GM18502 (cell line): ENCODE results near the gene SLX4IP.
"Not testable (repeated sequence)": the region's sequence is repeated elsewhere in the genome, so short reads cannot be mapped to it uniquely, and the experiment has no call there.

ENCODE experiments used
- ATAC-seq: cut with Tn5 transposase; IDR thresholded peaks from one replicate; pipeline ENCODE4 v1.9.1; 2021; ENCODE audit warnings: mild to moderate bottlenecking; ENCODE audit not compliant: unreplicated experiment, poor library complexity

The SLX4IP gene

DNA sequence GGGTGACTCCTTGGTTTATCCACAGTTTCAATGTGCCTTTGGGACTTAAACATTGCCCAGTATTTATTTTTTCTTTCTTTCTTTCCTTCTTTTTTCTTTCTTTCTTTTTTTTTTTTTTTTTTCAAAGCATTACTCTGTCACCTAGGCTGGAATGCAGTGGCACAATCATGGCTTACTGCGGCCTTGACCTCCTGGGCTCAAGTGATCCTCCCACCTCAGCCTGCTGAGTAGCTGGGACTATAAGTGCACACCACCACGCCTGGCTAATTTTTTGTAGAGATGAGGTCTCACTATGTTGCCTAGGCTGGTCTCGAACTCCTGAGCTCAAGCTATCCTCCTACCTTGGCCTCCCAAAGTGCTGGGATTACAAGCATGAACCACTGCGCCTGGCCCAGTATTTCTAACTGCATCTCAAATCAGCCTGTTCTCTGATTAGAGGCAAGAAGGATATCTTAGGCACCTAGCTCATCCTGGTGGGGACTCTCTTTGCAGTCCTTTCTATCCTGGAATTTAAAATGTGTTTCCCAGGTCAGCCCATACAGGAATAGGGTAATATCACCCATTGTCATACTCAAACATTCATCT is 182.5 kb downstream of the SLX4IP start:
- ATAC-seq, result not testable (repeated sequence)

DNA sequence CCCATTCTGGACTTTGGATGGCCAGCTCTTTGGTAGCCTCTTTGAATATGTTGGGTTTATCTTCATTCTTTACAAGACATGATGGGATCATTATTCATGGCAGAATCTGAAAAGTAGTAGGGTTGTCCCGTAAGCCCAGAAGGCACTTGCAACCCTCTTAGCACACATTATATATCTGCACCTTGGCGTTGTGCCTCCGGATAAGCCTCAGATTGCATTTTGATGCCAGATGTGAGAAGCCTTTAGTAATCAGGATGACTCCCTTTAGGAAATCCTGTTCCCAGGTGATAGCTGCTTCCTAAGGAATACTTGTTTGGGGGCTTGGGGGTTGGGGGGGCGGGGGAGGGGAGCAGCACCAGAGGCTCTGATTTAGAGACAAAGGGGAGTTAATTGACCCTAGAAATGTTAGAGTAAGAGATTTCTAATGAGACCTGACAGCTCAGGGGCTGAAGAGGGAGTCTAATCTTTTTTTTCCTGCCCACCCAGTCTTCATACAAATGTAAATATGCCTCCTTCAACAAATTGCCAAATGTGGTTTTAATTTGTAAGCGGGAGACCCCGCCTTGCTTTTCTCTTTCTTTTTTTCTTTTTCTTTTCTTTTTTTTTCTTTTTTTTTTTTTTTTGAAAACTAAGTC is 183.6 kb downstream of the SLX4IP start:
- ATAC-seq, result no peak

DNA sequence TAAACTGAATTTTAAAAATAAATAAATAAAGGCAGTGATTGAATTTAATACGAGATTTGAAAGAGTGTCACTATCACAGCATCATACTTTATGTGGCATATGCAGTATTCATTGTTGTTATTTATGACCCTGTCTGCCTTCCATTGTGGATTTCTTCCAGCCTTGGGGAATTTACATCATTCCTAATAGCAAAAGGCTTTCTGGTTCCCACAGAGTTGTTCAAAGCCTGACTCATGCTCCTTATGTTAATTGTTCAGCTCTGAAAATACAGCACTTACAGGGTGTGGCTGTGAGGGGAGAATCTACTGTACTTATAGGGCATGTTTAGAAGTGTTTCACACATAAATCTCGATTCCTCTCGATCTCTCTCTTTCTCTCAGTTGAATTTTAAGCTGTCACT is 184.3 kb downstream of the SLX4IP start:
- no peak for ATAC-seq

- no peak for ATAC-seq
Measured at GRCh38 chr20:10621149-10621548, 186.0 kb downstream of the SLX4IP start.

DNA sequence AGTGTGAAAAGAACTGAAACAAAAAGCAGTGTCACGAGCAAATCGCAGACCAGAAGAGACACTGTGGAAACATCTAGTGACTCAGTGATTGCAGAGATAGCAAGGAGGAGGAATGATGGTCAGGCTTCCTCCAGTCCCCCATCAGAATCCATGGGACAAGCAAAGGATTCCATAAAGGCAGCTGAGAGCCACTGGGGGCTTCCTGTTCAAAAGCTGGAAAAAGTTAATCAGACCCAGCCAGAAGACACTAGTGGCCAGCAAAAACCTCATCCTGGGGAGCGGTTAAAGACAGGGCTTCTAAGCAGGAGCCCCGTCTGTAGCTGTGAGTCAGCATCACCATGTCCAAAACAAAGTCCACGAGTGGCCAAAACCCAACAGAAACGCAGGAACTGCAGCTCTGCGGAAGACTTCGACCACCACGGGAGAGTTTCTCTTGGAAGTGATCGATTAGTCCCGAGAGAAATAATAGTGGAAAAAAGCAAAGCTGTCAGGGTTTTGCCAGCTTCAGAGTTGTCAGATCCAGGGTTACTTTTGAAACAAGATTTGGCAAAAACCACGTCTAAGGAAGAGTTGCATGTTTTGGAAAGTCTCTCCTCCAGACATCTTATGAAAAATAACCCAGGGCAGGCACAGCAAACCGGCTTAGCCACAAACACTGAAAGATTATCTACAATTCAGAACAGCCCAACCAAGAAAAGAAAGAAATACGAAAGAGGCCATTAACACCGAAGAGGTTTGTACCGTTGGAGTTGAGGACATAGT is 187.7 kb downstream of the SLX4IP start:
- ATAC-seq, result no peak

DNA sequence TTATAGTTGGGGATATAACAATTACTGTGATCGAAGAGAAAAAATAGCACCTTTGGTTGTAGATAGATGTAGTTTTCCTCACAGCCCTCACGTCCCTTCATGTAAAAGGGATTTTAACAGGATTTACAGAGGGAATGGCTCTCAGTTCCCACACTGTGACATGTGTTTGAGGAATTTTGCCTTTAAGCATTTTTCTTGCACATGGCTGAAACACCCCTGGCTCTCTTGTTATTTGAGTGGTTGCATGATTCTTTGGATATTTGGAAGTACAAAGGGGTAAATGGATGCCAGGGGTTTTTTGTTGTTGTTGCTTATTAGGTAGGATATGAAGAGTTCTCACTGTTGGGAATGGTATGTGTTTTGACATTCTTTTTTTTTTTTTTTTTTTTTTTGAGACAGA is 190.5 kb downstream of the SLX4IP start:
- ATAC-seq, result no peak

- no peak for ATAC-seq
Measured at GRCh38 chr20:10626896-10627295, 191.8 kb downstream of the SLX4IP start.

GRCh38 chr20:10629946-10630650 is 195.0 kb downstream of the SLX4IP start:
- no peak for ATAC-seq

GRCh38 chr20:10631126-10631525 is 196.0 kb downstream of the SLX4IP start:
- ATAC-seq, result no peak

DNA sequence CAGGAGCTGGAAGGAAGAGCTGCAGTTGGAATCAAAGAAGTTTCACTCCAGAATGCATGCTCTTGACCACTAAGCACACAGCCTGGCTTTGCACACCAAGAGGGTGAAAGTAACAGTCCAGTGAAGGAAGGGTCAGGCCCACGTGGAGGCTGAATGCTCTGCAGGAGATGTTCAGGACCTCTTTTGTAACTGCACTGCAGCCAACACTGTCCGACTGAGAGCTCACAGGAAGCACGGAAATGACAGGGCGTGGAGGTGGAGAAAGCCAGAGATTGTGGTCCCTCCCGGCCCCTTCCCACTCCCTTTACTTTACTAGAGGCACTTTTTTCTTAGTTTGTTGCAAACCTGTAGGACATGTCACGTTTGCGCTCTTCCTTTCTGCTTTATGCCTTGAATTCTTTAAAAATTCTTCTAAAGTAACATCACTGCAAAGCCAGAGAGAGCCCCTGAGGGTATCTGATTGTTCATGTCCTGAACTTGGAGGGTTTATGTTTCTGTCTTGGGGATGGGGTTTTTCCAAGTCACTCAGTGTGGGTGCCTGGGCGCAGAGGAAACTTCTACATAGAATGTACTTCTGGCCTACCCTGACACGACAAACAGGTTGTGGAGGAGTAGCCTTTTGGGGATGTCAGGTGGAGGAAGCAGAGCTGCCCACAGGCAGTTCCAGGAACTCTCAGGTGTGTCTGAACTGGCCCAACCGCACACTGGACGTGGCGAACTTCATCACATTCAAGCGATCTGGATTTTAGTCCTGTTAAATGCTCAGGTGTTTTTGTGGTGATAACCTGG is 197.8 kb downstream of the SLX4IP start:
- ATAC-seq, result no peak

DNA sequence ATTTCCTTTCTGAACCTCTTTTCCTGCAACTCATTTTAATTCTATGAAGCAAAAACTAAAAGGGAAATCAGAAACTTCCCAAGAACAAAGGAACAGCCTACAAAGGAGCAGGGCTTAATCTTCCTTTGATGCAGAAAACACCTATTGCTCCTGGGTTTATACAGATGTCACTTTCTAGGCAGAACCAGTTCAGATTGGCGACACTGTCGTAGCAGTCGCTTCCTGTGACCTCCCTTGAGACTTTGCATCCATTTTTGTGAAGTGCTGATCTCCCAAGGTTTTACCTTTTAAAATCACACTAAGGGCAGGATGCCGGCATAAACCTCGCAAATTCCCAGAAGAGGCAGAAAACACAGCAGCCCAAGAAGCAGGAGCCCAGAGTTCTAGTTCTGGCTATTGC is 198.6 kb downstream of the SLX4IP start:
- ATAC-seq, result no peak

- ATAC-seq, result no peak
Measured at GRCh38 chr20:10634211-10634610, 199.1 kb downstream of the SLX4IP start.

- ATAC-seq, result no peak
Measured at GRCh38 chr20:10634683-10635411, 199.7 kb downstream of the SLX4IP start.

DNA sequence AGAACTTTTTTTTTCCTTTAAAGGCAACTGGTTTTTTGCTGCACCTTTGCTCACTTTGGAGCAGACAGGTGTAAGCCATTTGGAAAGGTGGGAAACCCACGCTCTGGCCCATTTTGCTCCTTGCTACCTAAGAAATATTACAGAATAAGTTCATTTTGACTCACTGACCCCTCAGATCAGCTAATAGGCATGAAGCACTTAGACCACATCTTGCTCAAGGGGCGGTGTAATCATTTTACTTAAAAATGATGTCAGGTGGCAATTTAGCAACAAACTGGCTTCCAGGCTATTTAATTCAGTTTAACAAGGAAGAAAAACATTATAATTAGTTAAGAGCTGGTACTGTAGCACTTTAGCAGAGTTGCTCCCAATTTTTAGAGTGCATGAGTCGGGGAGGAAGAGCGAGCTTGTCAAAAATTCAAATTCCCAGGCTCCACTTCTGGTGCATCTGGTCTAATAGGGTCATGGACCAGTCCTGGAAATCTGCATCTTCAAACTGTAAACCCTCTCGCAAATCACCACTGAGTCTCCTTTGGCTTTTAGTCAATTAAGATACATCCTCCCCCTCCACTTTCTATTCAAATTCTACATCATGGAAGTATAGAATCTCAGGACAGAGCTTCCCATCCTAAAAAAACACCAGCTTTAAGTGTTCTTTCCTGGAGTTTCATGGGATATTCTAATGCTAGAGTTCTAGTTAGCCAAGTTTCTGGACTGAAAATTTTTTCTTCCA is 200.5 kb downstream of the SLX4IP start:
- ATAC-seq, result no peak

- no peak for ATAC-seq
Measured at GRCh38 chr20:10636326-10636818, 201.3 kb downstream of the SLX4IP start.

- no peak for ATAC-seq
Measured at GRCh38 chr20:10637031-10637559, 202.0 kb downstream of the SLX4IP start.

DNA sequence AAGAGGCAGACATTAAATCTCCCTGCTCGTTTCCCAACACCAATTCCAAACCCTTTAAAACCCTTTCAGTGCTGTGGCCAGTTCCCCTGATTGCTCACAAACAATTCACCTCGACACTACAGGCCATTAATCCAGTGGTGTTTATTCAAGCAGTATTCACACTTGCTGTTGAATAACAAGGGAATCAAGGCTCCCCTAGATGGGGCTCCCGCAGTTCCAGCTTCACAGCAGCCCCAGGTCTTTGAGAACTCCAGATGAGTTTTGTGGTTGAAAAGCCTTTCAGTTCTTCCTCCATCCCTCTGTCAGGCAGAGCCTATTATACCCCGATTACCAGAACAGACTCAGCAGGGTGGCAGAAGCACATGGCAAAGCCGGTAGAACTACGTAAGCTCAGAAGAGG is 202.5 kb downstream of the SLX4IP start:
- no peak for ATAC-seq

- no peak for ATAC-seq
Measured at GRCh38 chr20:10639077-10639736, 204.1 kb downstream of the SLX4IP start.
